GM12875 (cell line): ENCODE results near the gene ZMAT3.
"Not testable (repeated sequence)": the region's sequence is repeated elsewhere in the genome, so short reads cannot be mapped to it uniquely, and the experiment has no call there.

Source experiments
- H3K4me3 ChIP-seq: one replicate; pipeline ENCODE4 v1.5.1; 2011; ENCODE audit warnings: low read depth, low read length, control low read depth
- TF ChIP-seq, protein P1 (sequence below): IDR thresholded peaks from 2 replicates; pipeline ENCODE4 v1.5.1; 2011; ENCODE audit warnings: low read depth, mild to moderate bottlenecking, control low read depth, inconsistent platforms, low read length, moderate library complexity, borderline replicate concordance; ENCODE audit not compliant: insufficient read depth

Gene ZMAT3

GRCh38 chr3:179046497-179047353, 24.9 kb downstream of the ZMAT3 start:
- TF ChIP-seq, protein P1, sequence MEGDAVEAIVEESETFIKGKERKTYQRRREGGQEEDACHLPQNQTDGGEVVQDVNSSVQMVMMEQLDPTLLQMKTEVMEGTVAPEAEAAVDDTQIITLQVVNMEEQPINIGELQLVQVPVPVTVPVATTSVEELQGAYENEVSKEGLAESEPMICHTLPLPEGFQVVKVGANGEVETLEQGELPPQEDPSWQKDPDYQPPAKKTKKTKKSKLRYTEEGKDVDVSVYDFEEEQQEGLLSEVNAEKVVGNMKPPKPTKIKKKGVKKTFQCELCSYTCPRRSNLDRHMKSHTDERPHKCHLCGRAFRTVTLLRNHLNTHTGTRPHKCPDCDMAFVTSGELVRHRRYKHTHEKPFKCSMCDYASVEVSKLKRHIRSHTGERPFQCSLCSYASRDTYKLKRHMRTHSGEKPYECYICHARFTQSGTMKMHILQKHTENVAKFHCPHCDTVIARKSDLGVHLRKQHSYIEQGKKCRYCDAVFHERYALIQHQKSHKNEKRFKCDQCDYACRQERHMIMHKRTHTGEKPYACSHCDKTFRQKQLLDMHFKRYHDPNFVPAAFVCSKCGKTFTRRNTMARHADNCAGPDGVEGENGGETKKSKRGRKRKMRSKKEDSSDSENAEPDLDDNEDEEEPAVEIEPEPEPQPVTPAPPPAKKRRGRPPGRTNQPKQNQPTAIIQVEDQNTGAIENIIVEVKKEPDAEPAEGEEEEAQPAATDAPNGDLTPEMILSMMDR = peak; percentile 30; the same call in 1 of the 2 replicates
- peak overlapping the region; percentile 24 for H3K4me3 ChIP-seq

DNA sequence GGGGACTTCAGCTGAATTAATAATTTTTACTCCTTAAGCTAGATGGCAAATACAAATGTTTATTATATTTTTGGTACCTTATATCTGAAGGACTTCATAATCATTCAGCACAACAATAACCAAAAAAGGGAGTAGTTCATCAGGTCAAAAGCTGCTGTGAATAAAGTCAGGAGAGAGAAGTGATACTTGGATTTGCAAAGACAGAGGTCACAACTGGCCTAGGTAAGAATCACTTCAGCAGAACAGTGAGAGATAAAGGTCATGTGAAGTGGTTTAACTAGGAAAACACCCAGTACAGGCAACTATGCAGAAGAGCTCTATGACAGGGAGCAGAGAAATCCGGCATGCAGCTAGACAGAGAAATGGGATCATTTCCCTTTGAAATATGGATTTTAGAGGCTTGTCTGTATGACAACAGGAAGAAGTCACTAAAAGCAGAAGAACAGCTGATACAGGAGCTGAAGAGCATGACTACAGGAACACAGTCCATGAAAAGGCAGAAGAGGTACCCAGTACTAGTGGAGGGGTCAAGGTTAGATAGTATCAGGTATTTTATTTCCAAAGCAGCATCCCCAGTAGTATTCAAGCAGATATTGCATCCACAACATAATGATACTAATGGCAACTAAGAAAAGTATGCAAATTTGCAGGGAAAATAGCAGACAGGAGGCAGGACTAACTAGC, 25.7 kb downstream of the ZMAT3 start:
- H3K4me3 ChIP-seq = no peak overlapping the region
- TF ChIP-seq, protein P1 = no peak

DNA sequence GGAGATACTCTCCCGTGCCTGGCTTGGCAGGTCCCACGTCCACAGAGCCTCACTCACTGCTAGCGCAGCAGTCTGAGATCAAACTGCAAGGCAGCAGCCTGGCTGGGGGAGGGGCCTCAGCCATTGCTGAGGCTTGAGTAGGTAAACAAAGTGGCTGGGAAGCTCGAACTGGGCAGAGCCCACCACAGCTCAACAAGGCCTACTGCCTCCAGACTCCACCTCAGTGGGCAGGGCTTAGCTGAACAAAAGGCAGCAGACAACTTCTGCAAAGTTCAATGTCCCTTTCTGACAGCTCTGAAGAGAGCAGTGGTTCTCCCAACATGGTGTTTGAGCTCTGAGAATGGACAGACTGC, 32.7 kb downstream of the ZMAT3 start:
- not testable (repeated sequence) for H3K4me3 ChIP-seq

GRCh38 chr3:179038216-179038898, 33.3 kb downstream of the ZMAT3 start:
- TF ChIP-seq, protein P1 = no peak
- no peak overlapping the region for H3K4me3 ChIP-seq

GRCh38 chr3:179037351-179037750, 34.3 kb downstream of the ZMAT3 start:
- no peak overlapping the region for H3K4me3 ChIP-seq
- TF ChIP-seq, protein P1 = no peak

- TF ChIP-seq, protein P1 = no peak
- no peak overlapping the region for H3K4me3 ChIP-seq
These were observed 34.8 kb downstream of the ZMAT3 start for GRCh38 chr3:179036626-179037300.

DNA sequence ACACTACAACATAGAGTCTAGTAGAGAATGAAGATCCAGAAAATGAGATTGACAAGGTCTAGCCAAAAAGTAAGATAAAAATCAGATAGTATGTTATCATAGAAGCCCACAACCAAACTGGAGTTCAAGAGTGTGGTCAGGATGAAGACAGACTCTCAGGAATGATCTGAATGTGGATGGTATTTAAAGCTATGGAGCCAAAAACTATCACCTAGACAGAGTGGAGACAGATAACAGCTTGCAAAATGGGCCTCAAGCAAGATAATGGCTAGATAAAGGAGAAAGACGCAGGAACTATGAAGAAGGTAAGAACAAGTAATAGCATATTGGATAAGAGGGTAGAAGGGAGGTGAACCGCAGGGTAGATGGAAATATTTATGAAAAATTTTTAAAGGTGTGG, 35.4 kb downstream of the ZMAT3 start:
- TF ChIP-seq, protein P1 = no peak
- no peak overlapping the region for H3K4me3 ChIP-seq
